GM19452 (cell line): ENCODE data around the gene CCDC144A.
"Not testable (repeated sequence)": the region's sequence is repeated elsewhere in the genome, so short reads cannot be mapped to it uniquely, and the experiment has no call there.

ENCODE experiments used
- ATAC-seq: cut with Tn5 transposase; IDR thresholded peaks from one replicate; pipeline ENCODE4 v1.9.1; 2021; ENCODE audit not compliant: unreplicated experiment

CCDC144A gene

DNA sequence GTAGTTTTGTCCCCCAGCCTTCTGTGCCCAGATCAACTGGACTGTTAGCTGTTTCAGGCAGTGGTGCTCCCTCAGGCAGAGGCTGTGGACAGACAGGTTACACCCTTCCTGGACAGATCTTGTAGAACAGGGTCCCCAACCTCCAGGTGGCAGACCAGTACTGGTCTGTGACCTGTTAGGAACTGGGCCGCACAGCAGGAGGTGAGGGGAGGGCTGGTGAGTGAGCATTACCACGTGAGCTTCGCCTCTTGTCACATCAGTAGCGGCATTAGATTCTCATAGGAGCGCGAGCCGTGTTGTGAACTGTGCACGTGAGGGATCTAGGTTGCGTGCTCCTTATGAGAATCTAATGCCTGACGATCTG lies 61.9 kb downstream of the CCDC144A start:
- ATAC-seq, result not testable (repeated sequence)

GRCh38 chr17:16757520-16757919 lies 67.5 kb downstream of the CCDC144A start:
- ATAC-seq, result not testable (repeated sequence)

GRCh38 chr17:16758177-16758576 lies 68.1 kb downstream of the CCDC144A start:
- ATAC-seq, result not testable (repeated sequence)

DNA sequence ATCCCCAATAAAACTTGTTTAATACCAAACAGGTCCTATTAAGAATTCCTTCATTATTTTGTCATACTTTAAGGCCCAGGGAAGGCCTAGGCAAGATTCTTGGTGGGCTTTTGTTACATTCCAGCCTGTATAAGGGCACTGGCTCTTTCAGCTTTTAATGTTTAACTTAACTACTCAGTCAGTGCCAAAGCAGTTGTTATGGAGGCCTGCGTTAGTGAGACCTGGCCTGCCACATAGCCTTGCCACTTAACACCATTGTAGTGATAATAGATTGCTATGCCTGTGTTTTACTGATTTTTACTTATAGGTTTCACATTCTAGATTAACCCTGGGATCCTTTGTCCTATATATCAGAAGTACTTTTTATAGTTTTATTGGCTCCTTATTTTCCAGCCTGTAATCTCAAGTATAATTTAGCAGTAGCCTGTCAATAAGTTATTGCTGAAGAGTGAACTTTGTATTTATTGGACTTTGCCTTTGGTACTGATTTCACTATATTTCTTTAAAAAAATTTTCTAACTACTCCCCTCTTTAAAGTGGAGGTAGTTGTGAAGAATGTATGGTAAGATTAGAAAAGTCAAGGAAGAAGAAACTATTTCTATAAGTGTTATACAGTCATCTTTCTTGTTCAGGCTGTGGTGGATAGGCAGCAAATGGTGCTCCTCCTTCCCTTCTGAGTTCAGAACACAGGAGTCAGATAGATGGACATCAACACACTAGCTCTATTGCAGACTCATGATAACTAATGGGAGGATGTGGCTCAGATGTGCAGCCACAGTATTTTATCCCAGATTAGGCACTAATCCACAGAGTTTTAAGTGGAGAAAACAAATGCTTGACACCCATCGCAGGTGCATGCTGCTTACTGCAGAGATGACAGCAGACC lies 78.5 kb downstream of the CCDC144A start:
- not testable (repeated sequence) for ATAC-seq

DNA sequence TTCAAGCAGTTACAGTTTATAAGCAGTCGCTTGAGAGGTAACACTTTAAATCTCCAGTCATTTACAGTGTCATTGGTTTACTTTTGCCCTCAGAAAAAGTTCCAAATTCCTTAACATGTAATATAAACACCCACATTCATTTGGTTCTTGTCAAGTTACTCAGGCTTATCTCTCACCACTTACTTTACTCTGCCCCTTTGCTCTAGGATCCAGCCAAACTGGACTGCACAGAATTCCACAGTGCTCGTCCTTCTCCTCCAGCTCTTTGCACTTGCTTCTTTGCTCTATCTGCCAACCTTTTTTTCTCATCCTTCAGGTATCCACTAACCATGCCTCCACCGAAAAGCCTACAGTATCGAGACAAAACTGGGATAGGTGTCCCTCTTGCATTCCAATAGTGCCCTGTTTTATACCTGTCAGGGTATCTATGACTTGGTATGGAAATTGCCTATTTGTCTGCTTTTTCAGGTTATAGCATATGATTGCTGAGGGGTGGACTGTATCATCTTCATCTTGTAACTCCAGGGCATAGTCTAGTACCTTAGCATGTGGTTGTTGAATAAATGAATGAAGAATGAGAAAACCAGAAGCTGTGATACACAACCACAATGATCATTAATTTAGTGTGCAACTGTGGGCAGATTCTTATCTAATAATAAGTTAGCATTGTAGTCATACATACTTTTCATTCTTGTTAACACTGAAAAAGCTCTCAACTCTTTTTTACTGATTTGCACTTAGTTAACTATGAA lies 82.5 kb downstream of the CCDC144A start:
- not testable (repeated sequence) for ATAC-seq

DNA sequence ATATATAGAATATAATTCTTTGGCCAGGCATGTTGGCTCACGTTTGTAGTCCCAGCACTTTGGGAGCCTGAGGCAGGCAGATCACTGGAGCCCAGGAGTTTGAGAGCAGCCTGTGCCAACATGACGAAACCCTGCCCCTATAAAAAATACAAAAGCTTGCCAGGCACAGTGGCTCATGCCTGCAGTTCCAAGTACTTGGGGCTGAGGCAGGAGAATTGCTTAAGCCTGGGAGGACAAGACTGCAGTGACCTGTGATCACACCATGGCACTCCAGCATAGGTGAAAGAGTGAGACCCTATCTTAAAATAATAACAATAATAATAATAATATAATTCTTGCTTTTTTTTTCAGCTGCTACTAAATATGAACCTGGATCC lies 83.1 kb downstream of the CCDC144A start:
- not testable (repeated sequence) for ATAC-seq

DNA sequence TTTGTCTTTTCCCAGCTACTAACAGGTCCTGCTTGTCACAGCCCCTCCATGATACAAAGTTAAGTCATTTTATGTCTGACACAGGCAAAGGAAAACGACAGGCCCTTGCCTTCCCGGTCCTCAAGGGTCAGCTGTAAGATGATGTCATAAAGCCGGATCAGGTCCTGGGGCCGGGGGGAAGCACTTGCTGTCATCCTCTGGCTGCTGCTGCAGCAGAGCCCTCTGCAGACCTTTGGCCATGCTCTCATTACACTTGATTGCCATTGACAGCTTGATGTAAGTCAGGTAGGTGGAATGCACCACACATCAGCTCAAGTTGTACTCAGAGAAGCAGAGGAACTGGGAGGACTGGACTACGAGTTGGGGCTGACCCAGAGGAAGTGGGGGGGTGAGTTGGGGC lies 97.8 kb downstream of the CCDC144A start:
- ATAC-seq, result not testable (repeated sequence)

DNA sequence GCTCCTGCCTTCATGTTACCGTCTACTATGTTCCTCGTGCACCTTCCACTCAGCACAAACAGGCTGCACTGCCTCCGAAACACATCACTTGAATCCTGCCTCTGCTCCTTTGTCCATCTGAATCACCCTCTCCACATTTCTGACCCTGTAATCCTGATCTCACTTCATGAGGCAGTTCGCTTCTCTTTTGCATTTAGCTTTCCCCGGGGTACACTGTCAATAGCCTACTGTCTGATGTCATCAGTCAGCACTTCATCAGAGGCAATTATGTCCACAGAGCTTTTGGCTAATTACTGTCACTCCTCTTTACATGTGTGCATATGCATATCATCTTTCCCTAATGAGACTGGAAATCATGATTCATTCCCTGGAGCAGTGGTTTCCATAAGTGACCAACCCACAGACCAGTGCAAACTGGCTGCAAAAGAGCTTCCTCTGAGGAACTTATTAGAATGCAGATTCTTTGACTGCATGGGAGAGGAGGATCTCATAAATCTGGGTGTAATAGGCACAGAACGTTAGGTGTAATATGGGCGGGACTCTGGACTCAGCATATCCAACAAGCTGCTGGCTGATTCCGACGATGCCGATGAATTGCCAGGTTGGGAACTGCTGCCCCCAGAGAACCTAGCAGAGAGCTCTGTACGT lies 99.0 kb downstream of the CCDC144A start:
- ATAC-seq, result not testable (repeated sequence)

DNA sequence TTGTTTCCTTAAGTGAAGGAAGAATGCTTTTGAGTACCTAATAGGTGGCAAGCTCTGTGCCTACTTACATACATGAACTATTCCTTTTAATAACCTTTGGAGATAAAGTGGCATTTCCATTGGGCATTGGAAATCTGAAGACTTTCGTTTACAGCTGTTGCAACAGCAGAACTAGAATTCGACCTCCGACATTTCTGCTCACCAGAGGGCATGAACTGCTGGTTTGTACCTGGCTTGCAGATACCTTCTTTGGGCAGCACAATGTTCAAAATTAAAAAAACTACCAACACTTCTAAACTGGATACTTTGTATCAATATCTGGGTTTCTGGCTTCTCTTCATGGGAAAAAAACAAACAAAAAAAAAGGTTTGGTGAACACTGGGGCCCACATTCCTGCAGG lies 99.6 kb downstream of the CCDC144A start:
- ATAC-seq, result not testable (repeated sequence)

DNA sequence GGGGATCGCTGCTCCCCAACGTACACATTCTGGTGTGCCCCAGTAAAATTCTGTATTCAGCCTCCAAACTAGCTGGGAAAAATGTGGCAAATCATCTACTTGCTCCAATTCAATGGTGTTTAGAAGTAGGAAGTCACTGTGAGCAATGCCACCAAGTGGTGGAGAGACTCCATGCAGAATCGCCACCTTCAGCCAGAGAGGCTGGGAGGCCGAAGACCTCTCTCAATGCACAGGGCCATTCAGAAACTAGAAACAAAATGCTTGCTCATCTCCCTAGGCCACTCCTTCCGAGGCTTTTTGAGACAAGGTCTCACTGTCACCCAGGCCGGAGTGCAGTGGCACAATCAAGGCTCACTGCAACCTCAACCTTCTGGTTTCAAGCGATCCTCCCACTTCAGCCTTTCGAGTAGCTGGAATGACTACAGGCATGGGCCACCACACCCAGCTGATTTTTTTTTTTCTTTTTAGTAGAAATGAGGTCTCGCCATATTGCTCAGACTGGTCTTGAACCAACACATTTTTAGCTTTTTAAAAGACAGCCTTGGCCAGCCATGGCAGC lies 100.4 kb downstream of the CCDC144A start:
- ATAC-seq, result not testable (repeated sequence)

DNA sequence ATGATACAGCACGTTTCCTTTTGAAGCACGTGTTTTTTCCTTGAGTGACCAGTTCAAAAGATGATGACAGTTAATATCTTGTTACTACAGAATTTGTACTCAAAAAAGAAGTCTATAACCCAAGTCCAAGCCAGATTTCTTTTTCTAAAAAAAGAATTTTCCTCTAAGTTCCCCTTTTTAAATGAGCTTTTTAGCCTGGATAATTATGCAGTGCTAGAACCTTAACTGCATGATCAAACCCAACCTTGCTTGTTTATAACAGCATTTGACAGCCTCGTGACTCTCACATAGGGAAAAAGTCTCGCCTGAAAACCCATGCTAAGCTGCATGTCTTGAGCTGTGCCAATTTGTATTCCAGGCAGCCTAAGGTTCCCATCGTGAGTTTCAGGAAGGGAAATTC lies 104.2 kb downstream of the CCDC144A start:
- ATAC-seq, result not testable (repeated sequence)

DNA sequence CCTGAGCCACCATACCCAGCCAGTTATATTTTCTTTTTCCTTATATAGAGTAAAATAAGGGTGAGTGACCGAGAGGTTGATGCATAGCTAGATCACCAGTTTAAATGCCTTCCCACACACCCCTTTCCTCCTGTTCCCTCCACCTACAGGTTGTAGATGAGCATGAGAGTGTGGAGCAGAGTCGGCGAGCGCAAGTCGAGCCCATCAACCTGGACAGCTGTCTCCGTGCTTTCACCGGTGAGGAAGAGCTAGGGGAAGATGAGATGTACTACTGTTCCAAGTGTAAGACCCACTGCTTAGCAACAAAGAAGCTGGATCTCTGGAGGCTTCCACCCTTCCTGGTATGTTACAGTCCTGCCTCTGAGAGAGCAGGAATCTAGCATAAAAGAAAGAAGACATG lies 105.9 kb downstream of the CCDC144A start:
- ATAC-seq, result not testable (repeated sequence)

GRCh38 chr17:16804851-16805250 lies 114.8 kb downstream of the CCDC144A start:
- ATAC-seq, result not testable (repeated sequence)

- not testable (repeated sequence) for ATAC-seq
Observed at GRCh38 chr17:16806599-16806998, 116.6 kb downstream of the CCDC144A start.

DNA sequence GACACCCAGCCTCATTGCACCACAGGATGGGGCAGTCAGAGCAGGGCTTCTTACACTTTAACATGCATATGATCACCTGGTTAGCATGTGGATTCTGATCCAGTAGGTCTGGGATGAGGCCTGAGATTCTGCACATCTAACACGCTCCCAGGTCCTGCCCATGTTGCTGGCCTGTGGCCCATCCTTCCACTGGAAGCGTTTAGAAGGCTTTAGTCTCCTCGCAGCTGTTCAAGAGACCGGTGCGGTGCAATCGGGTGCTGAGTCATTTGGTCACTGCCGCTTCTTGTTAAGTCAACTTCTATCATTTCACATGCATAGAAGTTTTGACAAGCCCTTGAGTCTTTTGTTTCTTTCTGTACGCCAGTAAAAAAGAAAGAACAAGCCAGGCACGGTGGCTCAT lies 117.6 kb downstream of the CCDC144A start:
- ATAC-seq, result not testable (repeated sequence)

GRCh38 chr17:16810236-16810635 lies 120.2 kb downstream of the CCDC144A start:
- ATAC-seq, result not testable (repeated sequence)

- not testable (repeated sequence) for ATAC-seq
Observed at GRCh38 chr17:16812126-16812525, 122.1 kb downstream of the CCDC144A start.

- no peak for ATAC-seq
Observed at GRCh38 chr17:16814439-16814838, 124.4 kb downstream of the CCDC144A start.

DNA sequence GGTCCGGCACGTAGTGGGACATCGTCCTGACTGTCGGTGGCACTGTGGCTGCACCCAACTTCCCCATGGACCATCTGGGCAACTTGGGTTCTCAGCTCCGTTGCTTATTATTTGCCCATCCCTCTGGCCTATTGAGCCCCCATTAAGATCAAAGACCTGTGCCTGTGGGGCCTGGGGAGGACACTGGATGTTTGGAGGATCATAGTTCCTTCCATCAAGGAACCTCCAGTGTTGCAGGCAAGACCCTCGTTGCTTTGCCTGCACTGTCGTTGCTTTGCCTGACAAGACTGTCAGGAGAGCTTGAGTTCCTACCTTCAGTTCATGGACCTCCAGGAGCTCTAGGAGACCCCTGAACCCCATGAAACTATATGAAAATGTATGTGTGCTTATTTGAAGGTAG lies 127.2 kb downstream of the CCDC144A start:
- ATAC-seq, result no peak

- not testable (repeated sequence) for ATAC-seq
Observed at GRCh38 chr17:16817940-16818339, 127.9 kb downstream of the CCDC144A start.

DNA sequence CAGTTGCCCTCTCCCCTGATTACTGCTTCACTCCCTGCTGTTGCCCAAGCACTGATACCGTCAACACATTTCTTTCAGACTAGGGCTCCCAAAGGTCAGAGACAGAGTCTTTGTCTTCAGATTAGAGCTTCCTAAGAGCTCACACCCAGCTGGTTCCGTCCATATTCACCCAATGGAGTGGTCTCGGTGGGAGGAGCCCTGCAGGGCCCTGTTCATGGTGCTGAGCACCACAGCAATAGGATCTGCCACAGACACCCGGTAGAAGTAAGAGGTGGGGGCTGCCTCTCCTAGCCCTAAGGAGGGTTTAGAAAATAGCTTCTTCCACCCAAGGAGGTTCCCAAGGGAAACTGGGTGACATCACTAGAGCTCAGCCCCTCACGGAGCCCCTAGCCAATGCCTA lies 128.3 kb downstream of the CCDC144A start:
- ATAC-seq, result no peak
